NB4 (cell line): Measurements from ENCODE around the gene HDAC1.

Experiments
- CTCF ChIP-seq: IDR thresholded peaks from one replicate; pipeline ENCODE4 v1.5.1; 2012; ENCODE audit warnings: low read depth, low read length
- MAX ChIP-seq: IDR thresholded peaks from 2 replicates; pipeline ENCODE4 v1.6.1; 2011; ENCODE audit warnings: low read depth, low read length

GRCh38 chr1:32352831-32353383 is 61.0 kb downstream of the HDAC1 start:
- TF ChIP-seq CTCF, result no peak
- TF ChIP-seq MAX, result no peak
